Gastrocnemius medialis (tissue), 4 donors: ENCODE measurements around the gene SFT2D3.

Experiments
- CTCF ChIP-seq, 5 experiments: fragments of 450-650 bp in 3 of 5; fragments of 200-600 bp in 2 of 5; sonication (generic) in 2 of 5; IDR thresholded peaks in 4 of 5; conservative IDR thresholded peaks in 1 of 5; 1 replicate in 4 of 5; 2 replicates in 1 of 5; pipeline ENCODE4 v1.5.1; 2016 to 2019; ENCODE audit warnings: antibody characterized with exemption in 5 of 5, mild to moderate bottlenecking in 3 of 5, moderate library complexity in 3 of 5
- POLR2A ChIP-seq, 2 donors: fragments of 450-650 bp; IDR thresholded peaks; one replicate each; pipeline ENCODE4 v1.6.1; 2017; ENCODE audit warnings: antibody characterized with exemption in 2 of 2, mild to moderate bottlenecking in 2 of 2, moderate library complexity in 2 of 2

- TF ChIP-seq CTCF (IDR thresholded peaks at IDR 0.05 in 4 of 5, conservative IDR thresholded peaks at IDR 0.05 in 1 of 5), result no peak
- TF ChIP-seq POLR2A (IDR thresholded peaks at IDR 0.05), result no peak
Observed at GRCh38 chr2:127704641-127705390, 3.5 kb downstream of the SFT2D3 start.
